Colonic mucosa (tissue), 4 donors: ENCODE results near the gene ELP6. TPM values are rescaled to one million over a fixed set of nuclear protein-coding genes. Genes with fewer than 3 reads are reported as not detected.

Source experiments
- DNase-seq: peaks from one replicate; pipeline ENCODE4 v3.0.0-alpha.2; 2020
- H3K27ac ChIP-seq: fragments of 200-600 bp; one replicate; pipeline ENCODE4 v1.8.0; 2021
- H3K27me3 ChIP-seq: fragments of 200-600 bp; one replicate; pipeline ENCODE4 v1.8.0; 2021
- H3K36me3 ChIP-seq: fragments of 200-600 bp; one replicate; pipeline ENCODE4 v1.8.0; 2021
- H3K4me1 ChIP-seq: fragments of 200-600 bp; one replicate; pipeline ENCODE4 v1.8.0; 2021; ENCODE audit warnings: mild to moderate bottlenecking
- H3K4me3 ChIP-seq: fragments of 200-600 bp; one replicate; pipeline ENCODE4 v1.8.0; 2021
- H3K9ac ChIP-seq, 2 donors: one replicate each; pipeline ENCODE4 v1.7.0; 2013; ENCODE audit warnings: control low read depth in 2 of 2, low read depth in 2 of 2, low read length in 2 of 2
- H3K9me3 ChIP-seq: fragments of 200-600 bp; one replicate; pipeline ENCODE4 v1.8.0; 2021
- CTCF ChIP-seq: fragments of 200-600 bp; IDR thresholded peaks from one replicate; pipeline ENCODE4 v1.8.0; 2022; ENCODE audit warnings: antibody characterized with exemption, mild to moderate bottlenecking
- intact Hi-C: fragments of 100-400 bp; cut with DNase I; formaldehyde crosslinking; loops from one replicate; pipeline ENCODE4 v1.14.1; 2022
- total RNA-seq, 2 donors: library from RNA; stranded (reverse); fragmentation: NEBNext Ultra II Directional in 1 of 2; extraction: Animal tissue kit (Norgen Biotek cat#: 25700) in 1 of 2; gene quantifications; one replicate each; pipeline ENCODE4 v1.2.1, GENCODE V29; 2021
- donor health status: healthy.
- donor health status: DM: no; HTN: no; CAD: no.
- donor health status: DM: no; HTN: no; CAD: no.

ELP6 gene
- total RNA-seq, 2 donors from 2014 or later, result 16.1 to 37.6 TPM

- intact Hi-C loops, result no loop called here
- DNase-seq, result no peak
- Histone ChIP-seq H3K4me1 (peaks cover 13% of the 10 kb centered on the region), H3K9ac (no peak overlapping the region), H3K27ac (no peak overlapping the region), H3K4me3 (no peak overlapping the region), H3K27me3 (no peaks in the 10 kb centered on the region), H3K9me3 (no peaks in the 10 kb centered on the region), H3K36me3 (no peaks in the 10 kb centered on the region)
- no peak for TF ChIP-seq CTCF
Observed at GRCh38 chr3:47478022-47478421, 35.5 kb downstream of the ELP6 start.

GRCh38 chr3:47476644-47477199, 36.8 kb downstream of the ELP6 start:
- Histone ChIP-seq H3K27ac (no peak overlapping the region), H3K4me3 (peak overlapping the region; percentile 83), H3K36me3 (no peaks in the 10 kb centered on the region), H3K9me3 (no peaks in the 10 kb centered on the region), H3K9ac (no peak overlapping the region), H3K4me1 (peaks cover 13% of the 10 kb centered on the region), H3K27me3 (no peaks in the 10 kb centered on the region)
- peak; percentile 21 for DNase-seq
- intact Hi-C loops, result loop anchor here (2.0 kb wide), 1 partner anchor 56 kb away; no protein-coding TSS in a partner anchor
- no peak for TF ChIP-seq CTCF

DNA sequence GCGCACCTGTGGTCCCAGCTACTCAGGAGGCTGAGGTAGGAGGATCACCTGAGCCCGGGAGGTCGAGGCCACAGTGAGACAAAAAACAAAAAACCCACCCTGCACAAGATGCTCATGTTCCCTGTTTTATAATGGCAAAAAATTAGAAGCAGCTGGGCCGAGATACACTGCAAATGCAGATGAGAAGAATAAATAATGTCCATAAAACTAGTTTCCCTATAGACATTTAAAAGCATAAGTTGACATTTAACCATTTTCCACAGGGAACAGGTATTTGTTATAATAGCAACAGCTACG, 37.2 kb downstream of the ELP6 start:
- Histone ChIP-seq H3K4me3 (peak overlapping the region; percentile 83), H3K4me1 (peaks cover 13% of the 10 kb centered on the region), H3K9me3 (no peaks in the 10 kb centered on the region), H3K36me3 (no peaks in the 10 kb centered on the region), H3K27ac (peak overlapping the region; percentile 79), H3K27me3 (no peaks in the 10 kb centered on the region), H3K9ac (peak overlapping the region; percentile 51 to 84)
- no peak for TF ChIP-seq CTCF
- no peak for DNase-seq
- intact Hi-C loops, result loop anchor here (2.0 kb wide), 1 partner anchor 55 kb away; no protein-coding TSS in a partner anchor

GRCh38 chr3:47475570-47476329, 37.8 kb downstream of the ELP6 start, which contains the start of gene SCAP:
TSS of gene SCAP (minus strand) at chr3:47475941. CDS start at chr3:47442993, 32,948 bp downstream.
- peak; percentile 92 for TF ChIP-seq CTCF
- intact Hi-C loops, result loop anchor here (2.0 kb wide), 1 partner anchor 55 kb away; no protein-coding TSS in a partner anchor
- Histone ChIP-seq H3K36me3 (no peaks in the 10 kb centered on the region), H3K27ac (peak within 1 kb of the TSS; percentile 79), H3K4me1 (peaks cover 13% of the 10 kb centered on the region), H3K9me3 (no peaks in the 10 kb centered on the region), H3K4me3 (peak within 1 kb of the TSS; percentile 83), H3K27me3 (no peaks in the 10 kb centered on the region), H3K9ac (peak within 1 kb of the TSS; percentile 84 to 91)
- peak; percentile 95 for DNase-seq

- no peaks in the 10 kb centered on the region for H3K36me3 ChIP-seq
- DNase-seq, result peak; percentile 42
Observed at GRCh38 chr3:47475029-47475569, 38.4 kb downstream of the ELP6 start.

More at GRCh38 chr3:47475029-47475569, 38.4 kb downstream of the ELP6 start:
- intact Hi-C loops, result no loop called here
- H3K9ac ChIP-seq, result peak overlapping the region; percentile 84 to 91
- peak overlapping the region; percentile 79 for H3K27ac ChIP-seq
- H3K27me3 ChIP-seq, result no peaks in the 10 kb centered on the region
- no peaks in the 10 kb centered on the region for H3K9me3 ChIP-seq
- H3K4me3 ChIP-seq, result peak overlapping the region; percentile 83
- H3K4me1 ChIP-seq, result peaks cover 13% of the 10 kb centered on the region
- TF ChIP-seq CTCF, result no peak
